H1 (cell line): Measurements from ENCODE around the gene ZCCHC17. TPM values are rescaled to one million over a fixed set of nuclear protein-coding genes. Genes with fewer than 3 reads are reported as not detected.

Experiments
- SRF ChIP-seq: IDR thresholded peaks from 2 replicates; pipeline ENCODE4 v1.6.1; 2011; ENCODE audit warnings: mild to moderate bottlenecking, low read depth, low read length, moderate library complexity
- polyA plus RNA-seq, 7 experiments: library from polyadenylated mRNA; depleted of rRNA in 3 of 7; stranded (reverse) in 5 of 7; unstranded in 2 of 7; fragments of >200 nt in 5 of 7; fragments of 200-250 nt in 2 of 7; gene quantifications; 1 replicate in 5 of 7; 2 replicates in 1 of 7; 4 replicates in 1 of 7; pipeline versions ENCODE4 v1.2.1 to v1.2.3, GENCODE V29; 2011 to 2013; ENCODE audit warnings: missing spikeins in 2 of 7, mixed read lengths in 2 of 7
- total RNA-seq: library from RNA; stranded (reverse); fragmentation: NEBNext Ultra II Directional; extraction: Animal tissue kit (Norgen Biotek cat#: 25700); gene quantifications from 2 replicates; pipeline ENCODE4 v1.2.1, GENCODE V29; 2021
- TF ChIP-seq, protein P1 (sequence below): fragments of 300-600 bp; sonication (generic); IDR thresholded peaks from 2 replicates; pipeline ENCODE4 v1.7.1; 2012; ENCODE audit warnings: low read length, moderate library complexity, mild to moderate bottlenecking, inconsistent platforms; ENCODE audit not compliant: insufficient replicate concordance

The ZCCHC17 gene
- total and polyA plus RNA-seq, 2 of the 8 experiments (the other 6 are each of a cell fraction or from before 2014, with no cell fraction given) = 51.6 to 59.3 TPM

DNA sequence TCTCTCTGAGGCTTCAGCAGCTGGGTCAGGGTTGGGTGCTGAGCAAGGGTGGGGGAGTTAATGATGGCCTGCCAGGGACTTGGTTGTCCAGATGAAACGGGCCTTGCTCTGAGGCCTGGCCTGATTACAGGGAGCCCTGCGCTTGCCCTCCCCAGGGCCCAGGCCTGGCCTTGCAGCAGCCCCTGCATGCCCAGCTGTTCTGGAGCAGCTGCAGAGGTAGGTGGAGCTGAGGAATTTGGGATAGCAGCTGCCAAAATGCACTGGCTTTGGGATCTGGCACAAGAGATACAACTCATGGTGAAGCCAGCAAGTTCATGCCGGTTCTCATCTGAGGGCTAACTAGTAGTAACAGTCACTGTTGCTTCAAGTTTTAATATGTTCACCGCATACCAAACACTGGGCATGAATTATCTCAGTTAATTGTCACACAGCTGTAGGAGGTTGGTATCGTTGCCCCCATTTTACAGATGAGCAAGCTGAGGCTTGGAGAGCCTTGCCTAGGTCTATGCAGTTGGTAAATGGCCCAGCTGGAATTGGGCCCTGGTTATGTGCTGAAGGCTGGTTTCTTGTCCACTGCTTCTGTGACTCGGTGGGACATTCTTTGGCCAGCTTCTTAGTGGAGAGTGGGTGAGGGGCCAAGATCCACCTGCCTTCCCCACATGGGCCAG, 108.9 kb downstream of the ZCCHC17 start (continued):
- TF ChIP-seq, protein P1, sequence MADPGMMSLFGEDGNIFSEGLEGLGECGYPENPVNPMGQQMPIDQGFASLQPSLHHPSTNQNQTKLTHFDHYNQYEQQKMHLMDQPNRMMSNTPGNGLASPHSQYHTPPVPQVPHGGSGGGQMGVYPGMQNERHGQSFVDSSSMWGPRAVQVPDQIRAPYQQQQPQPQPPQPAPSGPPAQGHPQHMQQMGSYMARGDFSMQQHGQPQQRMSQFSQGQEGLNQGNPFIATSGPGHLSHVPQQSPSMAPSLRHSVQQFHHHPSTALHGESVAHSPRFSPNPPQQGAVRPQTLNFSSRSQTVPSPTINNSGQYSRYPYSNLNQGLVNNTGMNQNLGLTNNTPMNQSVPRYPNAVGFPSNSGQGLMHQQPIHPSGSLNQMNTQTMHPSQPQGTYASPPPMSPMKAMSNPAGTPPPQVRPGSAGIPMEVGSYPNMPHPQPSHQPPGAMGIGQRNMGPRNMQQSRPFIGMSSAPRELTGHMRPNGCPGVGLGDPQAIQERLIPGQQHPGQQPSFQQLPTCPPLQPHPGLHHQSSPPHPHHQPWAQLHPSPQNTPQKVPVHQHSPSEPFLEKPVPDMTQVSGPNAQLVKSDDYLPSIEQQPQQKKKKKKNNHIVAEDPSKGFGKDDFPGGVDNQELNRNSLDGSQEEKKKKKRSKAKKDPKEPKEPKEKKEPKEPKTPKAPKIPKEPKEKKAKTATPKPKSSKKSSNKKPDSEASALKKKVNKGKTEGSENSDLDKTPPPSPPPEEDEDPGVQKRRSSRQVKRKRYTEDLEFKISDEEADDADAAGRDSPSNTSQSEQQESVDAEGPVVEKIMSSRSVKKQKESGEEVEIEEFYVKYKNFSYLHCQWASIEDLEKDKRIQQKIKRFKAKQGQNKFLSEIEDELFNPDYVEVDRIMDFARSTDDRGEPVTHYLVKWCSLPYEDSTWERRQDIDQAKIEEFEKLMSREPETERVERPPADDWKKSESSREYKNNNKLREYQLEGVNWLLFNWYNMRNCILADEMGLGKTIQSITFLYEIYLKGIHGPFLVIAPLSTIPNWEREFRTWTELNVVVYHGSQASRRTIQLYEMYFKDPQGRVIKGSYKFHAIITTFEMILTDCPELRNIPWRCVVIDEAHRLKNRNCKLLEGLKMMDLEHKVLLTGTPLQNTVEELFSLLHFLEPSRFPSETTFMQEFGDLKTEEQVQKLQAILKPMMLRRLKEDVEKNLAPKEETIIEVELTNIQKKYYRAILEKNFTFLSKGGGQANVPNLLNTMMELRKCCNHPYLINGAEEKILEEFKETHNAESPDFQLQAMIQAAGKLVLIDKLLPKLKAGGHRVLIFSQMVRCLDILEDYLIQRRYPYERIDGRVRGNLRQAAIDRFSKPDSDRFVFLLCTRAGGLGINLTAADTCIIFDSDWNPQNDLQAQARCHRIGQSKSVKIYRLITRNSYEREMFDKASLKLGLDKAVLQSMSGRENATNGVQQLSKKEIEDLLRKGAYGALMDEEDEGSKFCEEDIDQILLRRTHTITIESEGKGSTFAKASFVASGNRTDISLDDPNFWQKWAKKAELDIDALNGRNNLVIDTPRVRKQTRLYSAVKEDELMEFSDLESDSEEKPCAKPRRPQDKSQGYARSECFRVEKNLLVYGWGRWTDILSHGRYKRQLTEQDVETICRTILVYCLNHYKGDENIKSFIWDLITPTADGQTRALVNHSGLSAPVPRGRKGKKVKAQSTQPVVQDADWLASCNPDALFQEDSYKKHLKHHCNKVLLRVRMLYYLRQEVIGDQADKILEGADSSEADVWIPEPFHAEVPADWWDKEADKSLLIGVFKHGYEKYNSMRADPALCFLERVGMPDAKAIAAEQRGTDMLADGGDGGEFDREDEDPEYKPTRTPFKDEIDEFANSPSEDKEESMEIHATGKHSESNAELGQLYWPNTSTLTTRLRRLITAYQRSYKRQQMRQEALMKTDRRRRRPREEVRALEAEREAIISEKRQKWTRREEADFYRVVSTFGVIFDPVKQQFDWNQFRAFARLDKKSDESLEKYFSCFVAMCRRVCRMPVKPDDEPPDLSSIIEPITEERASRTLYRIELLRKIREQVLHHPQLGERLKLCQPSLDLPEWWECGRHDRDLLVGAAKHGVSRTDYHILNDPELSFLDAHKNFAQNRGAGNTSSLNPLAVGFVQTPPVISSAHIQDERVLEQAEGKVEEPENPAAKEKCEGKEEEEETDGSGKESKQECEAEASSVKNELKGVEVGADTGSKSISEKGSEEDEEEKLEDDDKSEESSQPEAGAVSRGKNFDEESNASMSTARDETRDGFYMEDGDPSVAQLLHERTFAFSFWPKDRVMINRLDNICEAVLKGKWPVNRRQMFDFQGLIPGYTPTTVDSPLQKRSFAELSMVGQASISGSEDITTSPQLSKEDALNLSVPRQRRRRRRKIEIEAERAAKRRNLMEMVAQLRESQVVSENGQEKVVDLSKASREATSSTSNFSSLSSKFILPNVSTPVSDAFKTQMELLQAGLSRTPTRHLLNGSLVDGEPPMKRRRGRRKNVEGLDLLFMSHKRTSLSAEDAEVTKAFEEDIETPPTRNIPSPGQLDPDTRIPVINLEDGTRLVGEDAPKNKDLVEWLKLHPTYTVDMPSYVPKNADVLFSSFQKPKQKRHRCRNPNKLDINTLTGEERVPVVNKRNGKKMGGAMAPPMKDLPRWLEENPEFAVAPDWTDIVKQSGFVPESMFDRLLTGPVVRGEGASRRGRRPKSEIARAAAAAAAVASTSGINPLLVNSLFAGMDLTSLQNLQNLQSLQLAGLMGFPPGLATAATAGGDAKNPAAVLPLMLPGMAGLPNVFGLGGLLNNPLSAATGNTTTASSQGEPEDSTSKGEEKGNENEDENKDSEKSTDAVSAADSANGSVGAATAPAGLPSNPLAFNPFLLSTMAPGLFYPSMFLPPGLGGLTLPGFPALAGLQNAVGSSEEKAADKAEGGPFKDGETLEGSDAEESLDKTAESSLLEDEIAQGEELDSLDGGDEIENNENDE = no peak
- no peak for TF ChIP-seq SRF
